Activated CD4-positive, alpha-beta T cell treated with anti-CD3 and anti-CD28 coated beads, Interleukin-2, amount 10 ng/mL, durations not matched to agents 7 days and 5 days (primary cell): ENCODE measurements around the gene DNAI2. TPM values are rescaled to one million over a fixed set of nuclear protein-coding genes. Genes with fewer than 3 reads are reported as not detected.
A peak's percentile ranks its signal among the peaks of the same experiment; 100 is the strongest.
"Not testable (repeated sequence)": the region's sequence is repeated elsewhere in the genome, so short reads cannot be mapped to it uniquely, and the experiment has no call there.

Source experiments
- CTCF ChIA-PET: fragments of 350-600 bp; sonication (Branson Sonifier 250); formaldehyde crosslinking; loops from one replicate; lab custom pipeline; 2021; ENCODE audit warnings: antibody characterized with exemption; lab: Charles Lee
- POLR2A ChIA-PET: fragments of 350-600 bp; sonication (Branson Sonifier 250); formaldehyde crosslinking; loops from one replicate; lab custom pipeline; 2021; ENCODE audit warnings: antibody characterized with exemption; lab: Charles Lee
- DNase-seq: peaks from one replicate; pipeline ENCODE4 v3.0.0-alpha.2; 2020
- H3K27ac Mint-ChIP-seq: one replicate; pipeline ENCODE4 v1.8.0; 2021; ENCODE audit warnings: mild to moderate bottlenecking, moderate library complexity, mixed read lengths
- H3K27me3 Mint-ChIP-seq: one replicate; pipeline ENCODE4 v1.8.0; 2021; ENCODE audit warnings: mixed read lengths
- H3K36me3 Mint-ChIP-seq: one replicate; pipeline ENCODE4 v1.8.0; 2021; ENCODE audit warnings: low read depth, mixed read lengths
- H3K4me1 Mint-ChIP-seq: one replicate; pipeline ENCODE4 v1.8.0; 2021; ENCODE audit warnings: mixed read lengths
- H3K4me3 Mint-ChIP-seq: one replicate; pipeline ENCODE4 v1.8.0; 2021; ENCODE audit warnings: mild to moderate bottlenecking, moderate library complexity, mixed read lengths
- H3K9me3 Mint-ChIP-seq: one replicate; pipeline ENCODE4 v1.8.0; 2021; ENCODE audit warnings: mixed read lengths
- total RNA-seq, 2 experiments: library from RNA; stranded (reverse); gene quantifications; one replicate each; pipeline ENCODE4 v1.2.3, GENCODE V29; 2021

The DNAI2 gene
- total RNA-seq, 2 experiments from 2014 or later = 1.2 to 1.3 TPM

DNA sequence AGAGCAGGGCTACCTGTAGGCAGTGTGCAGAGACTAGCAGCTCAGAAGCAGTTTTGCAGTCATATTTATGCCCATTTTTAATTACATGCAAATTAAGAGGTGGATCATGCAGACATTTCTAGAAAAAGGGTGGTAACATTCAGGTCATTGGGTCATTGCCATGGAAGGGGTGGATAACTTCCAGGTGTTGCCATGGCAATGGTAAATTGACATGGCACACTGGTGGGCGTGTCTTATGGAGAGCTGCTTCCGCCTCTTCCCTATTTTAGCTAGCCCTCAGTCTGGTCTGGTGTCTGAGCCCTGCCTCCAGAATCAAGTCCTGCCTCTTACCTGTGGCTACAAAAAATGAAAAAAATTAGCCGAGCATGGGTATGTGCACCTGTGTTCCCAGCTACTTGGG, 2.8 kb upstream of the DNAI2 start:
- peaks cover 32% of the 10 kb centered on the region for H3K27me3 Mint-ChIP-seq

DNA sequence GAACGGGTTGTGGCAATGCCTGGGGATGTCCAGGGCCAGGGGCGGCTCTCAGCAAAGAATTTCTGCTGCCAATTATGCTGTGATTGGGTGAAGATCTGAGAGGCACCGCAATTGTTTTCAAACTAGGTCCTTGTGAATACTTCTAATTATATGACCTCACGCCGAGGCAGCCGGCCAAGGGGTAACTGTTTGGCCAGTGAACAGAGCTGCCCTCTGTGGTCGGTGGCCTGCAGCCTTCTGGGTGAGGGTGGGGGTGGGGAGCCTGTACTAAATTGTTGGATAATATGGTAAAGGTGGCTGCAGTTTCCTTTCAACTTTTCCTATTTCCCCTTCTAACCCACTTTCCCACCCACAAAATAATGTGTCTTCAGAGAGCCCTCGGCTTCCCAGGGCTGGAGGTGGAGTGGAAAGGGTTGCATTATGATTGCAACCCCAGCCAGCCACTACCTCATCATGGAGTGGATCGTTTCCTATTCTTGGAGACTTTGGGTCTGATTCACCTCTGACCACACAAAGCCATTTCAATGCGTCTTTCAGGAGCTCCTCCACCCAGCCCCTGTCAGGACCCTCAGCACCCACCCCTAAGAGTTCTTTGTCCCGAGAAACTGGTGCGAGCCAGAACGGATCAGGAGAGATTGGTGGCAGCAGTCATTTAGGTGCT, 2.0 kb upstream of the DNAI2 start:
- POLR2A ChIA-PET = no interaction called here
- no peak overlapping the region for H3K4me3 Mint-ChIP-seq
- DNase-seq = no peak
- H3K27ac Mint-ChIP-seq = no peak overlapping the region
- H3K36me3 Mint-ChIP-seq = no peaks in the 10 kb centered on the region
- H3K27me3 Mint-ChIP-seq = peaks cover 32% of the 10 kb centered on the region
- peaks cover 2% of the 10 kb centered on the region for H3K9me3 Mint-ChIP-seq
- peaks cover 46% of the 10 kb centered on the region for H3K4me1 Mint-ChIP-seq
- CTCF ChIA-PET = interaction anchor here (0.6 to 1.5 kb wide), 2 partner anchors 10 to 66 kb away, joined by 3 to 7 read pairs; no protein-coding TSS in a partner anchor

More for the DNA sequence above, 2.8 kb upstream of the DNAI2 start:
- H3K4me1 Mint-ChIP-seq = peaks cover 39% of the 10 kb centered on the region
- no peaks in the 10 kb centered on the region for H3K36me3 Mint-ChIP-seq
- DNase-seq = no peak
- peaks cover 2% of the 10 kb centered on the region for H3K9me3 Mint-ChIP-seq
- POLR2A ChIA-PET = no interaction called here
- CTCF ChIA-PET = interaction anchor here (0.6 to 0.7 kb wide), 2 partner anchors 12 to 65 kb away, joined by 3 read pairs; no protein-coding TSS in a partner anchor
- H3K4me3 Mint-ChIP-seq = no peak overlapping the region
- H3K27ac Mint-ChIP-seq = no peak overlapping the region

DNA sequence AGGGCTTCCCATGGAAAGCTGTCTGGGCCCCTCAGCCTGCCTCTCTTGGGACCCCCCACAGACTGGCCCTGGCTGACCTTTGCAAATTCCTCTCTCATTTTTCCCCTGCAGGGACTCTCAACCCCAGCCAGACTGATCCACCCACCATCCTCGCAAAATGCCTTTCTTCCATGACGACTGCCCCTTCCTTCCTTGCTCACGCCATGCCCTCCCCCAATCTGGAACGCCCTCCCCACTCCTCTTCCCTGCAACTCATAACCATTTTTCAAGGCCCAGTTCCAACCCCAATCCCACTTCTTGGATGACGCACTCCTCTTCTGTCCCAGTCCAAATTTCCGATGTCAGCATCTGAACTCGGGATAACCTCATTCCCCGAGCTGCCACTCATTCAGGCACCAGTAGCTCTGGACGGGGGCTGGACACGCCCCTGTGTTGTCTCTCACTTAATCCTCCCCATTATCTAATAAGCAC, 1.3 kb upstream of the DNAI2 start:
- ChIA-PET POLR2A (no interaction called here), CTCF (interaction anchor here (1.2 to 1.5 kb wide), 2 partner anchors 10 to 14 kb away, joined by 4 to 7 read pairs; no protein-coding TSS in a partner anchor)
- peaks cover 27% of the 10 kb centered on the region for H3K27me3 Mint-ChIP-seq
- no peaks in the 10 kb centered on the region for H3K9me3 Mint-ChIP-seq
- peaks cover 44% of the 10 kb centered on the region for H3K4me1 Mint-ChIP-seq
- no peaks in the 10 kb centered on the region for H3K36me3 Mint-ChIP-seq
- no peak overlapping the region for H3K4me3 Mint-ChIP-seq
- H3K27ac Mint-ChIP-seq = no peak overlapping the region
- DNase-seq = no peak

DNA sequence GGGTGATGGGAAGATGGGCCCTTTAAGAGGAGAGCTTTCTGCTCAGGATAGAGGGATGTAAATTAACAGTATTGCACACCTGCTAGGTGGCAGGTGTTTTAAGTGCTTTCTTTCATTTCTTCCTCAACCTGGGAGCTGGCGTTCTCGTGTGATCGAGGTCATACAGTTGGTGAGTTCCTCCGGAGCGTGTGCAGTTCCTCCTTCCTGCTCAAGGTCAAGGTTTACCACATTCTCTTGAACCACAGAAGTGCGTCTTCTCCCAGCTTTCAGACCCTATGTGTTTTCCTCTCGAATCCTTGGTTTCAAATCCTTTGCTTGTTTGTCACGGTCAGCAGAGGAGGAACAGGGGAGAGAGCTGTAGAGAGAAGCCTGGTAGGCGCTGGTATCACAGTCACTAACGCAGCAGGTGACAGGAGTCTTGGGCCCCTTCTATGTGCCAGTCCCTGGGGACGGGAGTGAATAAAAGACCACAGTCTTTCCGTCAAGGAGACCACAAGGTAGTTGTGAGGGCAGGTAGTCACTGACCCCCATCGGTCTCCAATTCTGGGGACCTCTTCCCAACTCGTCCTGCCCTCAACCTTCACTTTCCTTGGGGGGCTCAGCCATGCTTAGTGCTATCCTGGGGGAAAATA, 791 bp downstream of the DNAI2 start:
- DNase-seq = no peak
- no peaks in the 10 kb centered on the region for H3K9me3 Mint-ChIP-seq
- POLR2A ChIA-PET = no interaction called here
- H3K4me1 Mint-ChIP-seq = peaks cover 46% of the 10 kb centered on the region
- CTCF ChIA-PET = interaction anchor here (1.2 kb wide), 1 partner anchor 22 kb away, joined by 3 read pairs; no protein-coding TSS in a partner anchor
- H3K4me3 Mint-ChIP-seq = peak overlapping the region; percentile 41
- H3K36me3 Mint-ChIP-seq = peaks cover 2% of the 10 kb centered on the region
- peak overlapping the region; percentile 87 for H3K27ac Mint-ChIP-seq
- peaks cover 18% of the 10 kb centered on the region for H3K27me3 Mint-ChIP-seq

DNA sequence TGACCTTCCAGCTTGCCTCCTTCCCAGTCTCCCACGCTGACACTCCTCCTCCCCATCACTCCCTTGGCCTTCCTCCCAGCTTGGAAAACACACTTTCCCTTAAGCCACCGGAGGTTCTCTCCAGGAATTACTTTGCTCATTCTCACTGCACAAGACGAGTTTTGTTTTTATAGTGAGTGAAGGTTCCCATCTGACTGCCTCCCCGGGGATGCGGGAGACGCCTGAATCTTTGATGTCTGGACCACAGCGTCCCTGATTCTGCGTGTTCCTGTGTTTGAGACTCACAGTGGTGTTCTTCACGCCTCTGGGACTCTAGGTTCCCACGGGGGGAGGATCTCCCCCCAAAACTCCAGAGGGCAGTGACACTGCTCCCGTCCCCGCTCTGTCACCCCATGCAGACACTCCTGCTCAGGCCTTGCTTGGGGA, 2.0 kb downstream of the DNAI2 start:
- no peak for DNase-seq
- Mint-ChIP-seq H3K36me3 (peaks cover 4% of the 10 kb centered on the region), H3K4me1 (peaks cover 59% of the 10 kb centered on the region), H3K27me3 (peaks cover 12% of the 10 kb centered on the region), H3K4me3 (no peak overlapping the region), H3K9me3 (no peaks in the 10 kb centered on the region), H3K27ac (peak overlapping the region; percentile 70)
- CTCF ChIA-PET = no interaction called here
- POLR2A ChIA-PET = no interaction called here

DNA sequence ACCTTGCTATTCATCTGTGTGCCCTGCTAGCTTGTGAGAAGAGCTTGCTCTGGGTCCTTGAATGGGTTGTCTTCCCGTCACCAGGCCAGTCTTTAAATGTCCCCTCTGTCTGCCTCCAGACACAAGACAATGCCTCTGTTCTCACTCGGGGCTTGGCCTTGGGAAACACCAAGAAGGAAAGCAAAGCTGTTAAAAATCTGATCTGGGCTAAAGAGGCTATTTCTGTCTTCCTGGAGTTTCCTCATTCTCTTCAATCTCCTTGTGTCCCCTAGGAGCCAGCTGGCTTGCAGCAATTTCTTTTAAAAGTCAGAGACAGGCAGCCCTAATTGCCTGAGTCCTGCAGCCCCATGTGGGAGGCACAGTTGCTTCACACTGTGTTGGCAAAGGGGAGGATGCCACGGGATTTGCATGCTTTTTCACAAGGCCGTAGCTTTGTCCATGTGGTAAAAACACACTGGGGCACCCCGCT, 2.5 kb downstream of the DNAI2 start:
- ChIA-PET CTCF (no interaction called here), POLR2A (no interaction called here)
- H3K4me3 Mint-ChIP-seq = no peak overlapping the region
- H3K4me1 Mint-ChIP-seq = peaks cover 63% of the 10 kb centered on the region
- no peaks in the 10 kb centered on the region for H3K9me3 Mint-ChIP-seq
- DNase-seq = no peak
- H3K36me3 Mint-ChIP-seq = peaks cover 4% of the 10 kb centered on the region
- H3K27me3 Mint-ChIP-seq = peaks cover 12% of the 10 kb centered on the region
- H3K27ac Mint-ChIP-seq = peak overlapping the region; percentile 70

DNA sequence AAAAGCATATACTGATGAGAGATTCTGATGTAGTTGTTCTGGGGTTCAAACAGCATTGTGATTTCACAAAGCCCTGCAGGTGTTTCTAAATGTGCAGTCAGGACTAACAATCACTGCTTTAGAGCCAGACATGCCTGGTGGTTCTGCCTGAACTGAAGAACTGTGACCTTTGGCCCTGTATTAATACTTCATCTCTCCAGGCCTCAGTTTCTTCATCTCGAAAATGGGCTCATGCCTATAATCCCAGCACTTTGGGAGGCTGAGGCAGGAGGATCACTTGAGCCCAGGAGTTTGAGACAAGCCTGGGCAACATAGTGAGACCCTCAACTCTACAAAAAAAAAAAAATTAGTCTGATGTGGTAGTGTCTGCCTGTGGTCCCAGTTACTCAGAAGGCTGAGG, 3.9 kb downstream of the DNAI2 start:
- Mint-ChIP-seq H3K9me3 (peaks cover 6% of the 10 kb centered on the region), H3K36me3 (peaks cover 4% of the 10 kb centered on the region), H3K27me3 (peaks cover 9% of the 10 kb centered on the region), H3K27ac (peak overlapping the region; percentile 68), H3K4me3 (no peak overlapping the region), H3K4me1 (peaks cover 76% of the 10 kb centered on the region)
- ChIA-PET CTCF (interaction anchor here (0.6 kb wide), 1 partner anchor 15 kb away, joined by 4 read pairs; no protein-coding TSS in a partner anchor), POLR2A (no interaction called here)
- DNase-seq = no peak

DNA sequence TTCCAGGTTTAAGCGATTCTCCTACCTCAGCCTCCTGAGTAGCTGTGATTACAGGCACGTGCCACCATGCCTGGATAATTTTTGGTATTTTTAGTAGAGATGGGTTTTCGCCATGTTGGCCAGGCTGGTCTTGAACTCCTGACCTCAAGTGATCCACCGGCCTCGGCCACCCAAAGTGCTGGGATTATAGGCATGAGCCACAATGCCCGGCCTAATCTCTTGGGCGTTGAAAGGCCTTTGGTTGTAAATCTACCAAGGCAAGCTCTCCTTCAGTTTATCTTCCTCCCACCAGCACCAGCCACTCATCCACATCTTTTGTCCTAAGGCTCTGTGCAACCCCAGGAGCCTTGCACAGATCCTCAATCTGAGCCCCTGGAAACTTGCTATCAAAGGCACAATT, 5.6 kb downstream of the DNAI2 start:
- not testable (repeated sequence) for DNase-seq, H3K9me3 Mint-ChIP-seq, H3K4me3 Mint-ChIP-seq, H3K27me3 Mint-ChIP-seq, H3K36me3 Mint-ChIP-seq
- CTCF ChIA-PET = interaction anchor here (1.1 kb wide), 1 partner anchor 9 kb away, joined by 5 read pairs; no protein-coding TSS in a partner anchor
- Mint-ChIP-seq H3K27ac (peak overlapping the region; percentile 99), H3K4me1 (peaks cover 73% of the 10 kb centered on the region)
- POLR2A ChIA-PET = interaction anchor here (0.5 kb wide), 1 partner anchor 21 kb away, joined by 3 read pairs; no protein-coding TSS in a partner anchor

DNA sequence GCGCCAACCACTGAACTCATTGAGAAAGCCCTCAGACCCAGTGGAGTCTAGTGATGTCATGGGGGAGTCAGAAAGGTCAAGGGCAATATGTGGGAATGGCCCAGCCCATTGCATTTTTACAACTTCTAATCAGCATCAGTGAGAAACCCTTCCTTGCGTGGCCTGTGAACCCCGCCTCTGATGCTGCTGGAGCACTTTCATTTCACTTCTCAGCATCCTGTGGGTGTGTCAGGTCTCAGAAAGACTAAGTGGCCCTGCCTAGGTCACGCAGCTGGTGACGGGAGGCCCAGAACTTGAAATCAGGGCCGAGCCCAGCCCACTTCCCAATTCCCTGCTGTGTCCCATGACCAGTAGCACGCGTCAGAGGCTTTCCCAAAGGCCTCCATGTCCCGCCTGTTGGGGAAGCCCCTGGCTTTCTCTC, 6.1 kb downstream of the DNAI2 start:
- ChIA-PET POLR2A (interaction anchor here (0.5 kb wide), 1 partner anchor 21 kb away, joined by 3 read pairs; no protein-coding TSS in a partner anchor), CTCF (interaction anchor here (1.1 to 1.5 kb wide), 2 partner anchors 8 to 34 kb away, joined by 3 to 5 read pairs; no protein-coding TSS in a partner anchor)
- DNase-seq = peak; percentile 80
- Mint-ChIP-seq H3K27me3 (no peaks in the 10 kb centered on the region), H3K4me1 (peaks cover 73% of the 10 kb centered on the region), H3K4me3 (no peak overlapping the region), H3K9me3 (peaks cover 6% of the 10 kb centered on the region), H3K36me3 (peaks cover 6% of the 10 kb centered on the region), H3K27ac (peak overlapping the region; percentile 99)

DNA sequence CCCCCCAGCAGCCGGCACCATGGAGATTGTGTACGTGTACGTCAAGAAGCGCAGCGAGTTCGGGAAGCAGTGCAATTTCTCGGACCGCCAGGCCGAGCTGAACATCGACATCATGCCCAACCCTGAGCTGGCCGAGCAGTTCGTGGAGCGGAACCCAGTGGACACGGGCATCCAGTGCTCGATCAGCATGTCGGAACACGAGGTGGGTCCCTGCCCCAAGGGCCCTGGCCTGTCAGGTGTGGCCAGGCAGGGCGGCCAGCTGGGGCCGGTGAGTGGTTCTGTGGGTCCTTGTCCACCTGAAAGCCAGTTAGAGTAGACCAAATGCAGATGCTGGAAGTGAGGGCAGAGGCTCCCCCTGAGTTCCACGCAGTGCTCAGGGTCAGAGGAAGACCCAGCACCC, 7.8 kb downstream of the DNAI2 start:
- Mint-ChIP-seq H3K36me3 (peaks cover 6% of the 10 kb centered on the region), H3K9me3 (peaks cover 6% of the 10 kb centered on the region), H3K4me3 (no peak overlapping the region), H3K27me3 (no peaks in the 10 kb centered on the region), H3K4me1 (peaks cover 66% of the 10 kb centered on the region), H3K27ac (peak overlapping the region; percentile 99)
- DNase-seq = no peak
- CTCF ChIA-PET = interaction anchor here (1.5 kb wide), 2 partner anchors 9 to 32 kb away, joined by 3 to 7 read pairs; no protein-coding TSS in a partner anchor
- POLR2A ChIA-PET = no interaction called here

DNA sequence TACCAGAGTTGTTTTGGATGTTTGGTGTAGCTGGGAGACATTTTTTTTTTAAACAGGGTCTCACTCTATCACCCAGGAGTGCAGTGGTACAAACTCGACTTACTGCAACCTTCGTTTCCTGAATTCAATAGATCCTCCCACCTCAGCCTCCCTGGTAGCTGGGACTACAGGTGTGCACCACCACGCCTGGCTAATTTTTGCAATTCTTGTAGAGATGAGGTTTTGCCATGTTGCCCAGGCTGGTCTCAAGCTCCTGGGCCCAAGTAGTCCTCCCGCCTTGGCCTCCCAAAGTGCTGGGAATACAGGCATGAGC, 8.2 kb downstream of the DNAI2 start:
- CTCF ChIA-PET = interaction anchor here (1.5 kb wide), 1 partner anchor 9 kb away, joined by 7 read pairs; no protein-coding TSS in a partner anchor
- DNase-seq, H3K36me3 Mint-ChIP-seq, H3K4me3 Mint-ChIP-seq, H3K9me3 Mint-ChIP-seq, POLR2A ChIA-PET, H3K27me3 Mint-ChIP-seq: not testable (repeated sequence)
- H3K4me1 Mint-ChIP-seq = peaks cover 69% of the 10 kb centered on the region
- peak overlapping the region; percentile 99 for H3K27ac Mint-ChIP-seq

DNA sequence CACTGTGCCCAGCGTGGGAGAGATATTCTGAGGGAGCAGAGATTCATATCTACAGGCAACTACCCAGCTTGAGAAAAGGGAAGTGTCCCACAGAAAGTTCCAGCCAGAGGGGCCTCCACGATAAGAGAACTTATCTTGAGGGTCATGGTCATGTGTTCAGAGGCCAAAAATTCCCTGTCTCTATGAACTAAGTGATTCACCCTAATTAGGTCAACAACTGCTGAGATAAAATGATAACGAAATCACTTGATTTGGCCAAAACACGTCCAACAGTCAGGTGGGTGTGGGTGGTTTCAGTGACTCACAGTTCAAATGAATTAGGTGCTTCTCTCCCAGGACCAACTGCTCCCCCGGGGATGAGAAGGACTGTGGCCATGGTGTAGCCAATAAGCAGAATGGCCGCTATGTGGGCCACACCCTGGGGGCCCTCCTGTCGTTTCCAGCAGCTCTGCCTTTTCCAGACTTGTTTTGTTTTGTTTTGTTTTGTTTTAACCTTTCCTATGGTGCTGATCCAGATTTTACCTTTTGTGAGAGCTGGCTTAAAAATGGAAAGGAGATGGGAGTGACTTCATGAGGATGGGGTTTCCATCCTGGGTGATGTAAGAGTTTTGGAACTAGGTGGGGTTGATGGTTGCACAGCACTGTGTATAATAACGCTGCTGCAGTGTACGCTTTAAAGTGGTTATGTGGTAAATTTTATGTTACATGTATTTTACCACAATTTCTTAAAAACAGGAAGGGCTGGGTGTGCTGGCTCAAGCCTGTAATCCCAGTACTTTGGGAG, 8.7 kb downstream of the DNAI2 start:
- CTCF ChIA-PET = interaction anchor here (1.1 to 1.5 kb wide), 2 partner anchors 10 to 19 kb away, joined by 3 to 7 read pairs; no protein-coding TSS in a partner anchor
- Mint-ChIP-seq H3K4me3 (peak overlapping the region; percentile 23), H3K4me1 (peaks cover 69% of the 10 kb centered on the region), H3K27ac (peak overlapping the region; percentile 99), H3K27me3 (no peaks in the 10 kb centered on the region), H3K9me3 (peaks cover 6% of the 10 kb centered on the region), H3K36me3 (peaks cover 6% of the 10 kb centered on the region)
- POLR2A ChIA-PET = no interaction called here
- DNase-seq = peak; percentile 69
